Loucy (cell line): Measurements from ENCODE around the gene CEP85L.

Experiments
- H2AFZ ChIP-seq: fragments of 200-600 bp; sonication (generic); 2 replicates; pipeline ENCODE4 v1.6.0; 2016; ENCODE audit warnings: antibody characterized with exemption, mild to moderate bottlenecking, low read length, moderate library complexity
- H3F3A ChIP-seq: fragments of 200-600 bp; 2 replicates; pipeline ENCODE4 v1.6.0; 2016; ENCODE audit warnings: antibody characterized with exemption, low read depth, mild to moderate bottlenecking
- H3K27me3 ChIP-seq: fragments of 200-600 bp; sonication (generic); 2 replicates; pipeline ENCODE4 v1.6.1; 2014; ENCODE audit warnings: low read length, mild to moderate bottlenecking; ENCODE audit not compliant: insufficient read depth, poor library complexity, severe bottlenecking
- H3K36me3 ChIP-seq: fragments of 200-600 bp; sonication (generic); 2 replicates; pipeline ENCODE4 v1.6.1; 2016; ENCODE audit warnings: low read length; ENCODE audit not compliant: insufficient read depth
- H3K4me1 ChIP-seq: fragments of 200-600 bp; sonication (generic); 2 replicates; pipeline ENCODE4 v1.5.1; 2014; ENCODE audit warnings: low read length, mild to moderate bottlenecking; ENCODE audit not compliant: insufficient read depth, poor library complexity, severe bottlenecking
- H3K4me2 ChIP-seq: fragments of 200-600 bp; sonication (generic); 2 replicates; pipeline ENCODE4 v1.6.0; 2014; ENCODE audit warnings: antibody characterized with exemption, low read length, low read depth, mild to moderate bottlenecking; ENCODE audit not compliant: poor library complexity, severe bottlenecking
- H3K4me3 ChIP-seq: fragments of 200-600 bp; sonication (generic); 2 replicates; pipeline ENCODE4 v1.5.1; 2014; ENCODE audit warnings: low read length, mild to moderate bottlenecking, mixed read lengths; ENCODE audit not compliant: poor library complexity, severe bottlenecking
- H3K79me2 ChIP-seq: fragments of 200-600 bp; sonication (generic); 2 replicates; pipeline ENCODE4 v1.6.1; 2014; ENCODE audit warnings: low read length; ENCODE audit not compliant: insufficient read depth
- H3K9ac ChIP-seq: fragments of 200-600 bp; sonication (generic); 2 replicates; pipeline ENCODE4 v1.6.0; 2014; ENCODE audit warnings: mild to moderate bottlenecking, low read depth, low read length, moderate library complexity; ENCODE audit not compliant: poor library complexity, severe bottlenecking
- H3K9me2 ChIP-seq: fragments of 200-600 bp; sonication (generic); replicated peaks from 2 replicates; pipeline ENCODE4 v1.6.1; 2016; ENCODE audit warnings: low read depth, low read length, mixed read lengths
- H3K9me3 ChIP-seq: fragments of 200-600 bp; sonication (generic); 2 replicates; pipeline ENCODE4 v1.6.1; 2014; ENCODE audit warnings: mild to moderate bottlenecking, antibody characterized with exemption, low read length, low read depth; ENCODE audit not compliant: insufficient read depth
- H4K20me1 ChIP-seq: fragments of 200-600 bp; sonication (generic); 2 replicates; pipeline ENCODE4 v1.6.0; 2014; ENCODE audit warnings: antibody characterized with exemption, low read length, mild to moderate bottlenecking; ENCODE audit not compliant: insufficient read depth, poor library complexity, severe bottlenecking
- EZH2phosphoT487 ChIP-seq: fragments of 200-600 bp; IDR thresholded peaks from 2 replicates; pipeline ENCODE4 v1.6.1; 2018; ENCODE audit warnings: antibody characterized with exemption, mild to moderate bottlenecking, moderate library complexity, borderline replicate concordance
- TF ChIP-seq, protein P1 (sequence below): fragments of 200-600 bp; sonication (generic); conservative IDR thresholded peaks from 2 replicates; pipeline ENCODE4 v1.5.1; 2014; ENCODE audit warnings: mild to moderate bottlenecking, antibody characterized with exemption, low read length

The CEP85L gene

DNA sequence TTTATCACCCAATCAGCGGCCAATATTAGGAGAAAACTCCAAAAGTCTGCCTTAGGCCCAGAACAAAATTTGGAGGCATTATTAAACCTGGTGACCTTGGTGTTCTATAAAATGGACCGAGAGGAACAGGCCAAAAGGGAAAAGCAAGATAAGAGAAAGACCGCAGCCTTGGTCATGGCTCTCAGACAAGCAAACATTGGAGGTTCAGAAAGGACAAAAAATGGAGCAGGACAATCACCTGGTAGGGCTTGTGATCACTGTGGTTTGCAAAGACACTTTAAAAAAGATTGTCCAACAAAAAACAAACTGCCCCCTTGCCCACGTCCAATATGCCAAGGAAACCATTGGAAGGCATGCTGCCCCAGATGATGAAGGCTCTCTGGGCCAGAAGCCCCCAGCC is 31.2 kb downstream of the CEP85L start:
- peaks cover 21% of the 10 kb centered on the region for H3K4me1 ChIP-seq
- H4K20me1 ChIP-seq = peaks cover 5% of the 10 kb centered on the region
- H3K9me2 ChIP-seq = no peaks in the 10 kb centered on the region
- no peak overlapping the region for H2AFZ ChIP-seq
- no peak overlapping the region for H3K4me2 ChIP-seq
- no peak for TF ChIP-seq EZH2phosphoT487
- TF ChIP-seq, protein P1, sequence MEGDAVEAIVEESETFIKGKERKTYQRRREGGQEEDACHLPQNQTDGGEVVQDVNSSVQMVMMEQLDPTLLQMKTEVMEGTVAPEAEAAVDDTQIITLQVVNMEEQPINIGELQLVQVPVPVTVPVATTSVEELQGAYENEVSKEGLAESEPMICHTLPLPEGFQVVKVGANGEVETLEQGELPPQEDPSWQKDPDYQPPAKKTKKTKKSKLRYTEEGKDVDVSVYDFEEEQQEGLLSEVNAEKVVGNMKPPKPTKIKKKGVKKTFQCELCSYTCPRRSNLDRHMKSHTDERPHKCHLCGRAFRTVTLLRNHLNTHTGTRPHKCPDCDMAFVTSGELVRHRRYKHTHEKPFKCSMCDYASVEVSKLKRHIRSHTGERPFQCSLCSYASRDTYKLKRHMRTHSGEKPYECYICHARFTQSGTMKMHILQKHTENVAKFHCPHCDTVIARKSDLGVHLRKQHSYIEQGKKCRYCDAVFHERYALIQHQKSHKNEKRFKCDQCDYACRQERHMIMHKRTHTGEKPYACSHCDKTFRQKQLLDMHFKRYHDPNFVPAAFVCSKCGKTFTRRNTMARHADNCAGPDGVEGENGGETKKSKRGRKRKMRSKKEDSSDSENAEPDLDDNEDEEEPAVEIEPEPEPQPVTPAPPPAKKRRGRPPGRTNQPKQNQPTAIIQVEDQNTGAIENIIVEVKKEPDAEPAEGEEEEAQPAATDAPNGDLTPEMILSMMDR = no peak
- H3K9ac ChIP-seq = no peak overlapping the region
- H3K79me2 ChIP-seq = peaks cover 97% of the 10 kb centered on the region
- H3K27me3 ChIP-seq = no peaks in the 10 kb centered on the region
- H3F3A ChIP-seq = no peaks in the 10 kb centered on the region
- H3K4me3 ChIP-seq = no peak overlapping the region
- H3K36me3 ChIP-seq = peaks cover 19% of the 10 kb centered on the region
- H3K9me3 ChIP-seq = no peaks in the 10 kb centered on the region; the same call in 1 of the 2 replicates

DNA sequence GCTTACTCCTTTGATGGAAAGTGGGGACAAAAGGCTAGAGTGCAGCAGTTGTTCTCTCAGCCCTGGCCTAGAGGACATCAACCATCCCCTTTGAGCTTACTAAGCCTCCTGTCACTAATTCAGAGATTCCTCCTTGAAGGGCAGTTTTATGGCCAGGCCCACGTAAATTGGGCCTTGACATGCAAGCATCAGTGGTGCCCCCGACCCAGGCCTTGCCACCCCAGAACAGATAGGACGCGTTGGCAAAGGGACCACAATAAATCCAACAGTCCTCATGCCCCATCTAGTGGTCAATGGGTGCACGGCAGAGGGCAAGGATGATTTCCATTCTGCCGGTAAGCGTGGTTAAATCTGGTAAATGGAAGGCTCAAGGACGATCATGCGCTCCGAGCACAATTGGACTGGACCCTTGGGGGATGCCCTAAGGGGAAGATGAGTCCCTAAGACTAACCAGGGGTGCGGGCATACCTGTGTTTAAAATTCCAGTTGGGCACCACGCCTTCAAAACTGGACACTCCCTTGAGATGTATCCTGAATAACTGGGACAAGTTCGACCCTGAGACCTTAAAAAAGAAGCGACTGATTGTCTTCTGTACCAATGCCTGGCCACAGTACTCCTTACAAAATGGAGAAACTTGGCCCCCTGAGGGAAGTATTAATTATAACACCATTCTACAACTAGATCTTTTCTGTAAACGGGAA is 32.6 kb downstream of the CEP85L start:
- H3K4me3 ChIP-seq = no peak overlapping the region
- no peaks in the 10 kb centered on the region for H3K9me3 ChIP-seq
- no peaks in the 10 kb centered on the region for H3K9me2 ChIP-seq
- H2AFZ ChIP-seq = no peak overlapping the region
- H3K36me3 ChIP-seq = peaks cover 13% of the 10 kb centered on the region; the same call in 1 of the 2 replicates
- H3F3A ChIP-seq = no peaks in the 10 kb centered on the region
- H3K9ac ChIP-seq = no peak overlapping the region
- no peak for TF ChIP-seq EZH2phosphoT487
- TF ChIP-seq, protein P1 = peak; percentile 94
- H4K20me1 ChIP-seq = peaks cover 5% of the 10 kb centered on the region
- peaks cover 21% of the 10 kb centered on the region for H3K4me1 ChIP-seq
- H3K27me3 ChIP-seq = no peaks in the 10 kb centered on the region
- no peak overlapping the region for H3K4me2 ChIP-seq
- peaks cover 93% of the 10 kb centered on the region for H3K79me2 ChIP-seq

DNA sequence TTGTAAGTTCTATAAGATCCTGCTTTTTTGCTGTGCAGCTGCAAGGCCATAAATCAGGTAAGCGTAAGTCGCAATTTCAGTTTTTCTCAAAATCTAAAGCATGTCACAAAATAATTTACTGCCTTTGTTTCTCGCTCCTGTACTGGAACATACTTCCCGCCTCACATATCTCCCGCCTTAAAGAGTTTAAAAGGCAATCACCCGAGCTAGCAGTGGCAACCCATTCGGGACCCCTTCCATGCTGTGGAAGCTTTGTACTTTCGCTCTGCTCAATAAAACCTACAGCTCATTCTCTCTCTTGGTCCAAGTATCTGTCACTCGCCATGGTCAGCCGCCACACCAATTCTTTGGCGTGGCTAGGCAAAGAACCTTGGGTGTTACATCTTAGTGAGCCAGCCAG is 34.0 kb downstream of the CEP85L start:
- Histone ChIP-seq H3K36me3 (peaks cover 13% of the 10 kb centered on the region; the same call in 1 of the 2 replicates), H3F3A (no peaks in the 10 kb centered on the region), H3K9me3 (no peaks in the 10 kb centered on the region), H4K20me1 (peaks cover 5% of the 10 kb centered on the region), H3K9ac (no peak overlapping the region), H2AFZ (no peak overlapping the region), H3K9me2 (no peaks in the 10 kb centered on the region), H3K4me3 (no peak overlapping the region), H3K4me1 (peaks cover 10% of the 10 kb centered on the region), H3K4me2 (no peak overlapping the region), H3K79me2 (peaks cover 93% of the 10 kb centered on the region), H3K27me3 (no peaks in the 10 kb centered on the region)
- TF ChIP-seq EZH2phosphoT487 = no peak
- TF ChIP-seq, protein P1 = no peak
